ENCODE data around the gene DDX39A.
"Not testable (repeated sequence)": the region's sequence is repeated elsewhere in the genome, so short reads cannot be mapped to it uniquely, and the experiment has no call there.

Gene DDX39A

GRCh38 chr19:14401468-14402195 is 17.5 kb downstream of the DDX39A start:
- Histone ChIP-seq H3K27ac (peak overlapping the region; percentile 59), H3K9me3 (peaks cover 7% of the 10 kb centered on the region), H3K27me3 (no peaks in the 10 kb centered on the region), H3K36me3 (peaks cover 100% of the 10 kb centered on the region), H3K4me1 (ENCODE audit: control insufficient read depth in 1 of 2, insufficient read depth in 1 of 2, low read depth in 1 of 2, low read length in 1 of 2) (peaks cover 0 to 8% of the 10 kb centered on the region in 2 experiments), H3K4me3 (ENCODE audit: low read depth in 1 of 2, low read length in 1 of 2) (no peak overlapping the region)
- no peak for TF ChIP-seq CTCF (IDR thresholded peaks at IDR 0.05)

DNA sequence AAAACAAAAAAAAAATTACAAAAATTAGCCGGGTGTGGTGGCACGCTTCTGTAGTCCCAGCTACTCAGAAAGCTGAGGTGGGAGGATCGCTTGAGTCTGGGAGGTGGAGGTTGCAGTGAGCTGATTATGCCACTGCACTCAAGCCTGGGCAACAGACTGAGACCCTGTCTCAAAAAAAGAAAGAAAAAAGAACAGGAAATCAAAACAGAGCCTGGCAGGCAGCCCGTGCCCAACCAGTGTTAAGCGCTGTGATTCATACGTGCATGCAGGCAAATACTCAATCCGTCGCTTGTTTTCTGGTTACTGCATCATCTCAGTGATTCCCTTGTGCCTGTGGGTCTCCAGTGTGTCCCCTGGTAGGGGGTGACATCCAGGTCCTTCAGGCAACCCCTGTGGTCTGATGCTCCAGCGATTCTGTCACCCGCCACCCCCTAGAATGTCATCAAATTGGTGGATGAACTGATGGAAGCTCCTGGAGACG is 18.1 kb downstream of the DDX39A start:
- TF ChIP-seq CTCF (IDR thresholded peaks at IDR 0.05), result no peak
- Histone ChIP-seq H3K9me3 (peaks cover 4% of the 10 kb centered on the region), H3K27ac (peak overlapping the region; percentile 59), H3K4me3 (ENCODE audit: low read depth in 1 of 2, low read length in 1 of 2) (no peak overlapping the region), H3K36me3 (peaks cover 100% of the 10 kb centered on the region), H3K4me1 (ENCODE audit: control insufficient read depth in 1 of 2, insufficient read depth in 1 of 2, low read depth in 1 of 2, low read length in 1 of 2) (peaks cover 0 to 4% of the 10 kb centered on the region in 2 experiments), H3K27me3 (no peaks in the 10 kb centered on the region)

- not testable (repeated sequence) for H3K4me3 ChIP-seq (ENCODE audit: low read depth in 1 of 2, low read length in 1 of 2); H3K4me1 ChIP-seq (ENCODE audit: control insufficient read depth in 1 of 2, insufficient read depth in 1 of 2, low read depth in 1 of 2, low read length in 1 of 2); H3K9me3 ChIP-seq; H3K27ac ChIP-seq; H3K27me3 ChIP-seq
- H3K36me3 ChIP-seq, result peaks cover 100% of the 10 kb centered on the region
Measured at GRCh38 chr19:14397168-14397567, 22.0 kb downstream of the DDX39A start.

GRCh38 chr19:14396730-14397129 is 22.4 kb downstream of the DDX39A start:
- not testable (repeated sequence) for H3K4me1 ChIP-seq (ENCODE audit: control insufficient read depth in 1 of 2, insufficient read depth in 1 of 2, low read depth in 1 of 2, low read length in 1 of 2); H3K27ac ChIP-seq; H3K9me3 ChIP-seq; H3K27me3 ChIP-seq; H3K4me3 ChIP-seq (ENCODE audit: low read depth in 1 of 2, low read length in 1 of 2)
- H3K36me3 ChIP-seq, result peaks cover 100% of the 10 kb centered on the region

- Histone ChIP-seq H3K4me3 (ENCODE audit: low read depth in 1 of 2, low read length in 1 of 2) (no peak overlapping the region), H3K27ac (peak overlapping the region; percentile 5), H3K36me3 (peaks cover 100% of the 10 kb centered on the region), H3K27me3 (no peaks in the 10 kb centered on the region), H3K9me3 (peaks cover 5% of the 10 kb centered on the region), H3K4me1 (ENCODE audit: control insufficient read depth in 1 of 2, insufficient read depth in 1 of 2, low read depth in 1 of 2, low read length in 1 of 2) (no peaks in the 10 kb centered on the region)
- no peak for TF ChIP-seq CTCF (IDR thresholded peaks at IDR 0.05)
Measured at GRCh38 chr19:14395710-14396336, 23.3 kb downstream of the DDX39A start.

GRCh38 chr19:14395262-14395661 is 23.9 kb downstream of the DDX39A start:
- Histone ChIP-seq H3K9me3 (peaks cover 8% of the 10 kb centered on the region), H3K4me1 (ENCODE audit: control insufficient read depth in 1 of 2, insufficient read depth in 1 of 2, low read depth in 1 of 2, low read length in 1 of 2) (no peaks in the 10 kb centered on the region), H3K27ac (peak overlapping the region; percentile 5), H3K27me3 (no peaks in the 10 kb centered on the region), H3K4me3 (ENCODE audit: low read depth in 1 of 2, low read length in 1 of 2) (no peak overlapping the region), H3K36me3 (peaks cover 100% of the 10 kb centered on the region)
- TF ChIP-seq CTCF (IDR thresholded peaks at IDR 0.05), result no peak
